HepG2 (cell line): ENCODE results near the gene PCED1B. TPM values are rescaled to one million over a fixed set of nuclear protein-coding genes. Genes with fewer than 3 reads are reported as not detected.

Source experiments
- ARID3A ChIP-seq: IDR thresholded peaks from 2 replicates; pipeline ENCODE4 v1.6.1; 2012; ENCODE audit warnings: low read depth, low read length, improper control_type of control experiment
- ARID5B ChIP-seq: IDR thresholded peaks from 2 replicates; pipeline ENCODE4 v1.4.0; 2020; ENCODE audit warnings: mild to moderate bottlenecking, missing genetic modification reagents
- ELF4 ChIP-seq: sonication (generic); formaldehyde crosslinking; IDR thresholded peaks from 2 replicates; pipeline ENCODE4 v1.5.0; 2020; ENCODE audit warnings: missing genetic modification reagents, mild to moderate bottlenecking, moderate library complexity, borderline replicate concordance
- FOXA3 ChIP-seq: IDR thresholded peaks from 2 replicates; pipeline ENCODE4 v1.6.1; 2016; ENCODE audit warnings: missing genetic modification reagents, missing compliant biosample characterization
- FOXO1 ChIP-seq: sonication (generic); formaldehyde crosslinking; IDR thresholded peaks from 2 replicates; pipeline ENCODE4 v1.4.0; 2020; ENCODE audit warnings: missing genetic modification reagents
- HNF4A ChIP-seq: sonication (generic); formaldehyde crosslinking; IDR thresholded peaks from 2 replicates; pipeline ENCODE4 v1.4.0; 2020; ENCODE audit warnings: missing genetic modification reagents
- RXRB ChIP-seq: IDR thresholded peaks from 2 replicates; pipeline ENCODE4 v1.6.1; 2016; ENCODE audit warnings: borderline replicate concordance, missing genetic modification reagents, missing compliant biosample characterization
- SOX13 ChIP-seq, 3 experiments: fragments of 450-650 bp in 1 of 3; sonication (generic) in 1 of 3; formaldehyde crosslinking in 1 of 3; IDR thresholded peaks in 2 of 3; conservative IDR thresholded peaks in 1 of 3; 2 replicates each; pipeline versions ENCODE4 v1.5.0 to v1.6.1; 2016 to 2020; ENCODE audit warnings: antibody characterized with exemption in 1 of 3, mild to moderate bottlenecking in 1 of 3, missing compliant biosample characterization in 1 of 3, missing genetic modification reagents in 1 of 3, moderate library complexity in 1 of 3
- SOX5 ChIP-seq: IDR thresholded peaks from 2 replicates; pipeline ENCODE4 v1.6.1; 2016; ENCODE audit warnings: borderline replicate concordance
- TFAP4 ChIP-seq: sonication (generic); IDR thresholded peaks from 2 replicates; pipeline ENCODE4 v1.6.1; 2016; ENCODE audit warnings: low read depth, borderline replicate concordance
- ZNF263 ChIP-seq: sonication (generic); formaldehyde crosslinking; IDR thresholded peaks from 2 replicates; pipeline ENCODE4 v1.4.0; 2020; ENCODE audit warnings: missing genetic modification reagents
- ZNF333 ChIP-seq: sonication (generic); formaldehyde crosslinking; IDR thresholded peaks from 2 replicates; pipeline ENCODE4 v1.4.0; 2020; ENCODE audit warnings: mild to moderate bottlenecking, missing genetic modification reagents, borderline replicate concordance
- ZNF441 ChIP-seq: sonication (generic); formaldehyde crosslinking; IDR thresholded peaks from 2 replicates; pipeline ENCODE4 v1.7.0; 2021; ENCODE audit warnings: missing genetic modification reagents, borderline replicate concordance
- ZNF558 ChIP-seq: sonication (generic); formaldehyde crosslinking; IDR thresholded peaks from 2 replicates; pipeline ENCODE4 v1.9.0; 2022; ENCODE audit warnings: mild to moderate bottlenecking, missing genetic modification reagents, borderline replicate concordance
- ZNF766 ChIP-seq: sonication (generic); formaldehyde crosslinking; IDR thresholded peaks from 2 replicates; pipeline ENCODE4 v1.5.0; 2020; ENCODE audit warnings: missing genetic modification reagents, borderline replicate concordance
- ZNF841 ChIP-seq: sonication (generic); formaldehyde crosslinking; IDR thresholded peaks from 2 replicates; pipeline ENCODE4 v1.8.1; 2023; ENCODE audit warnings: missing genetic modification reagents, borderline replicate concordance
- polyA plus RNA-seq, 8 experiments: library from polyadenylated mRNA; depleted of rRNA in 3 of 8; stranded (reverse) in 7 of 8; unstranded in 1 of 8; fragments of >200 nt; fragmentation: Illumina TruSeq in 4 of 8; extraction: Trizol in 4 of 8; gene quantifications; 2 replicates each; pipeline versions ENCODE4 v1.2.1 to v1.2.3, GENCODE V29; 2011 to 2016; ENCODE audit warnings: low read depth in 4 of 8, missing spikeins in 1 of 8, mixed read lengths in 1 of 8; ENCODE audit not compliant: insufficient read depth in 1 of 8
- total RNA-seq, 5 experiments: library from RNA; depleted of rRNA; stranded (reverse); fragments of >200 nt; fragmentation: Illumina TruSeq; extraction: Trizol; gene quantifications; 2 replicates each; pipeline ENCODE4 v1.2.3, GENCODE V29; 2016; ENCODE audit warnings: low read depth in 1 of 5
- TF ChIP-seq, protein P1 (sequence below): sonication (generic); formaldehyde crosslinking; IDR thresholded peaks from 2 replicates; pipeline ENCODE4 v1.4.0; 2020; ENCODE audit warnings: mild to moderate bottlenecking, missing genetic modification reagents
- TF ChIP-seq, protein P2 (sequence below): IDR thresholded peaks from 2 replicates; pipeline ENCODE4 v1.6.1; 2012; ENCODE audit warnings: inconsistent platforms

The PCED1B gene
- total and polyA plus RNA-seq, 2 of the 13 experiments (the other 11 are each of a cell fraction or from before 2014, with no cell fraction given) = 0.11 to 0.37 TPM

- peak; percentile 39; the same call in 1 of the 2 replicates for TF ChIP-seq ARID3A
- no peak for TF ChIP-seq ELF4 (CRISPR knock-in tag)
- 0 out of 2 replicates have a peak, but pooled peaks have one; percentile 27 for TF ChIP-seq FOXA3 (CRISPR knock-in tag)
- no peak for TF ChIP-seq ZNF766 (CRISPR knock-in tag)
- TF ChIP-seq ZNF441 (CRISPR knock-in tag) = 0 out of 2 replicates have a peak, but pooled peaks have one; percentile 21
- peak; percentile 58 for TF ChIP-seq ARID5B
- TF ChIP-seq ZNF333 = no peak
- TF ChIP-seq TFAP4 = peak; percentile 38; the same call in 1 of the 2 replicates
- TF ChIP-seq ZNF263 = 0 out of 2 replicates have a peak, but pooled peaks have one; percentile 24
- TF ChIP-seq, protein P1, sequence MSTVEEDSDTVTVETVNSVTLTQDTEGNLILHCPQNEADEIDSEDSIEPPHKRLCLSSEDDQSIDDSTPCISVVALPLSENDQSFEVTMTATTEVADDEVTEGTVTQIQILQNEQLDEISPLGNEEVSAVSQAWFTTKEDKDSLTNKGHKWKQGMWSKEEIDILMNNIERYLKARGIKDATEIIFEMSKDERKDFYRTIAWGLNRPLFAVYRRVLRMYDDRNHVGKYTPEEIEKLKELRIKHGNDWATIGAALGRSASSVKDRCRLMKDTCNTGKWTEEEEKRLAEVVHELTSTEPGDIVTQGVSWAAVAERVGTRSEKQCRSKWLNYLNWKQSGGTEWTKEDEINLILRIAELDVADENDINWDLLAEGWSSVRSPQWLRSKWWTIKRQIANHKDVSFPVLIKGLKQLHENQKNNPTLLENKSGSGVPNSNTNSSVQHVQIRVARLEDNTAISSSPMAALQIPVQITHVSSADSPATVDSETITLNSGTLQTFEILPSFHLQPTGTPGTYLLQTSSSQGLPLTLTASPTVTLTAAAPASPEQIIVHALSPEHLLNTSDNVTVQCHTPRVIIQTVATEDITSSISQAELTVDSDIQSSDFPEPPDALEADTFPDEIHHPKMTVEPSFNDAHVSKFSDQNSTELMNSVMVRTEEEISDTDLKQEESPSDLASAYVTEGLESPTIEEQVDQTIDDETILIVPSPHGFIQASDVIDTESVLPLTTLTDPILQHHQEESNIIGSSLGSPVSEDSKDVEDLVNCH = no peak
- TF ChIP-seq SOX13 (IDR thresholded peaks at IDR 0.05) = no peak
- TF ChIP-seq SOX13 (CRISPR knock-in tag; conservative IDR thresholded peaks at IDR 0.05 in 1 of 2, IDR thresholded peaks at IDR 0.05 in 1 of 2) = peak in 1 of 2 experiments; percentile 37; a peak in 1 of 4 replicates
- TF ChIP-seq ZNF558 = no peak
- 0 out of 2 replicates have a peak, but pooled peaks have one; percentile 56 for TF ChIP-seq SOX5 (CRISPR knock-in tag)
- peak; percentile 43; the same call in 1 of the 2 replicates for TF ChIP-seq FOXO1 (CRISPR knock-in tag)
- TF ChIP-seq, protein P2, sequence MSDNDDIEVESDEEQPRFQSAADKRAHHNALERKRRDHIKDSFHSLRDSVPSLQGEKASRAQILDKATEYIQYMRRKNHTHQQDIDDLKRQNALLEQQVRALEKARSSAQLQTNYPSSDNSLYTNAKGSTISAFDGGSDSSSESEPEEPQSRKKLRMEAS = no peak
- TF ChIP-seq ZNF841 (CRISPR knock-in tag) = no peak
- peak; percentile 51 for TF ChIP-seq HNF4A (CRISPR knock-in tag)
- 0 out of 2 replicates have a peak, but pooled peaks have one; percentile 17 for TF ChIP-seq RXRB
Observed at GRCh38 chr12:47088021-47088944, 8.9 kb downstream of the PCED1B start (continued).
